Measurements from ENCODE around the gene TMEM184A.

Gene TMEM184A

DNA sequence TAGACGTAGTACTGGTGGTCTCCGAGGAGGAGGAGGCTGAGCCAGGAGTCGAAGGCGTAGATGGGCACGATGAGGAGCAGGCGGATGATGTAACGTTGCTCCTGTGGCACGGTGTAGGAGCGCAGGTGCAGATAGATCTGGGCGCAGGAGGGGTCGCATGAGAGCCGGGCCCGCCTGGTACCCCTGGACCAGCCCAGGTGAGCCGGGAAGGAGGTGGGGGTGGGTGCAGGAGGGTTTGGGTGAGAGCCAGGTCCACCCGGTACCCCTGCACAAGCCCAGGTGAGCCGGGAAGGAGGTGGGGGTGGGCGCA is 5.2 kb downstream of the TMEM184A start:
- no peak for DNase-seq (ENCODE audit: low read depth)

DNA sequence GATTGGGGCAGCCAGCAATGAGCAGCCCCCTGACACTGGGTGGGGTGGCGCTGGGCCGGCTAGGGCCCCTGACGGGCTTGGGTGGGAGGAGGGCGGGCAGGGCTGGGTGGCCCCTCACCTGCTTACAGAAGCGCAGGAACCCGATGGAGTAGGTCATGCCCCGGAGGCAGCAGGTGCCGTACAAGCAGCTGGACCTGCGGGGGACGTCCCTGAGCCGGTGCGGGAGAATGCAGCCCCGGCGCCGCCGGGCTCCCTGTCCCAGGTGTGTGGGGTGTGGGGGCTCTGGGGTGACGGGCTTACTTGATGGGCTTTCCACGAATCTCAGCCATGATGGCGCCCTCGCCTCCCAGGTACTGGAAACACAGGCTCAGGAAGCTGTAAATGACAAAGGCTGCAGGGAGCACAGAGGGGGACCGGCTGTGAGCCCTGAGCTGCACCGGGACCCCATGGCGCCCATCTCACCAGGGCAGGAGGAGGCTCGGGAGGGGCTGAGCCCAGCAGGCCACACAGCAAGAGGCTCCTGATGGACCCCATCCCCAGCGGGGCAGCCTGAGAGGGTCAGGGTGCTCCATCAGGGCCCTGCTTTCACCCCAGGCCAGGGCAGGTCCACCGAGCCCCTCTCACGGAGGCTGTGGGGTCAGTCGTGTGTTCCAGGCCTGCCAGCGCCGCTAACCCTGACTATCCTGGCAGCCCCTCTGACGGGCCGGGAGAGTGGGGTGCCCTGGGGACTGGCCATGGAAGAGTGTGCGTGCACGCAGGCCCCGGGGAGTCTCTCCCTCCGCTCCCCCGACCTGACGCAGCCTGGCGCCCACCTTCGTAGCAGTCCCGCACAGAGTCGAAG is 5.8 kb downstream of the TMEM184A start:
- DNase-seq (ENCODE audit: low read depth): no peak

DNA sequence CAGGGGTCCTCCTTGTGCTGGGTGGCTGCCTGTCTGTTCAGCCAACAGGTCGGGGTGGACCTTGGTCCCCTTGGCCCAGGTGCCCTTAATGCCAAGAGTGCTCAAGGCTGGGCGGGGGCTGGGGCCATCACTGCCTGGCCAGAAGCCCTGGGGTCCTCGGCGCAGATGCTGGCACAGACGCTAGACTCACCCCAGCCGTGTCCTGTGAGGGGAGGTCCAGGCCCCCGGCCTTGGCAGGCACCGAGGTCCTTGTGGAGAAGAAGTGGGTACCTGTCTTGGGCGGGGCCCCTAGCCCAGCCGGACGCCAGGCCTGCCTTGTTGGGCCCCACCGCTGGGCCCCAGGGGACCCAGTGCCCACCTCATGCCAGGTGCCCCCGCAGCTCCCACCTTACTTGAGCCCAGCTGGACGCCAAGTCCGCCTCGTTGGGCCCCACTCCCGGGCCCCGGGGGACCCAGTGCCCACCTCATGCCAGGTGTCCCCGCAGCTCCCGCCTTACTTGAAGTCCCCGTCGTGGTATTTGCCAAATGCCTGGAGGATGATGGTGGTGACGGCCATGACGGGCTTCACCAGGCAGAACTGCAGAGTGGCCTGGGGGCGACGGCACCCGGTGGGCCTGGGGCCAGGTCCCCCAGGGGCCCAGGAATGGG is 6.5 kb downstream of the TMEM184A start:
- DNase-seq (ENCODE audit: low read depth): no peak

DNA sequence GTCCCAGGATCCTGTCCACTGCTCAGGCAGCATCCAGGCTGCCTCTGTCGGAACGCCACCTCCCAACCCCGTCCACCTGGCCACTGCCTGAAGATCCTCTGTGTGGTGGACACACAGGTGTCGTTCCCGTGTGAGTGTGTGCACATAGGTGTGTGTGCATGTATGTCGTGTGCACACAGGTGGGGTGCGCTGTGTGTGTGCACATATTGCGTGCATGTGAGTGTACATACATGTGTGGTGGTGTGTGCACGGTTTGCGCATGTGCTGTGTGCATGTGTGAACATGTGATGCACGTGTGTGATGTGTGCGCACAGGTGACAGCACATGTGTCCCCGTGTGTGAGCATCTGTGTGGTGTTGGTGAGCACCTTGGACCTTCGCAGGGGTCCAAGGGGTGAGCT is 7.1 kb downstream of the TMEM184A start:
- DNase-seq (ENCODE audit: low read depth): no peak

DNA sequence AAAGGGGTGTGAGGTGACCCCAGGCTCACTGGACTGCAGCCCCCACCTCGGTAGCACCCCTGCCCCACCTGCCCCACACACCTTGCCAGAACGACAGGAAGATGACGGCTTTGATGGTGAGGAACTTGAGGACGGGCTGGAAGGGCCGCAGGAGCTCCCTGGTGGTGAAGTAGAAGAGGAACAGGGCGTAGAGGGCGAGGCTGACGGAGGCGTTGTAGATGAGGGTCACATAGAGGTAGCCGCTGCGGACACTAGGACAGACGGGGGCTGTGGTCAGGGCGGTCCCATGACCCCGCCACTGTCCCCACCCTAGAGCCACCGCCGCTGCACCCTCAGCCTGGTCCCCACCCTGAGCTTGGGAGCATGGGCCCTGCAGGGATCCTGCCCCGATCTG is 7.6 kb downstream of the TMEM184A start:
- DNase-seq (ENCODE audit: low read depth): no peak

DNA sequence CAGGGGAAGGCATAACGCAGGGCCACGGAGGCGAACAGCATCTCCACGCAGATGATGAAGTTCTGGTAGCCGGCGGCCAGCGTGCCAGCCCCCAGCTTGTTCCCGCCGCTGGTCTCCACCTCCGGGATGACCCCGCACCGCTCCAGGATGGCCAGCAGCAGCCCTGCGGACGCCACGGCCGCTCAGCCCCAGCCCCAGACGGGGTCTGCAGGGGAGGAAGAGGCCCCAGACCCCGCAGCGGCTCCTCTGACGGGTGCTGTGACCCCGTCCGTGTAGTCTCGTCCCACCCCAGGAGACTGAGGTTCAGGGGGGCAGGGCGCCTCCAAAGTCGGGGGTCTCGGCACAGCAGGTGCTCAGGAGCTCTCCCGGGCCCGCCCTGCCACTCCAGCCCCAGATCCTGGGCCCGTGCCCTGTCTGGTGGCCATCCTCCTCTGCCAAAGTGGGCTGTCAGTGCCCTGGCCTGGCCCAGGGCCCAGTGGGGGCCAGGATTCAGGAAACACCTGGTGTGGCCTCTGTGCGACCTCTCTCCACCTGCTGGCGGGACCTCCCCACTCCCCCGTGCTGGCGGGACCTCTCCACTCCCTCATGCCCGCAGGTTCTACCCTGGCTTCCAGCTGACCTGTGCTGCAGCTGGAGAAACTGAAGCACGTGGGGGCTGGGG is 8.1 kb downstream of the TMEM184A start:
- no peak for DNase-seq (ENCODE audit: low read depth)

DNA sequence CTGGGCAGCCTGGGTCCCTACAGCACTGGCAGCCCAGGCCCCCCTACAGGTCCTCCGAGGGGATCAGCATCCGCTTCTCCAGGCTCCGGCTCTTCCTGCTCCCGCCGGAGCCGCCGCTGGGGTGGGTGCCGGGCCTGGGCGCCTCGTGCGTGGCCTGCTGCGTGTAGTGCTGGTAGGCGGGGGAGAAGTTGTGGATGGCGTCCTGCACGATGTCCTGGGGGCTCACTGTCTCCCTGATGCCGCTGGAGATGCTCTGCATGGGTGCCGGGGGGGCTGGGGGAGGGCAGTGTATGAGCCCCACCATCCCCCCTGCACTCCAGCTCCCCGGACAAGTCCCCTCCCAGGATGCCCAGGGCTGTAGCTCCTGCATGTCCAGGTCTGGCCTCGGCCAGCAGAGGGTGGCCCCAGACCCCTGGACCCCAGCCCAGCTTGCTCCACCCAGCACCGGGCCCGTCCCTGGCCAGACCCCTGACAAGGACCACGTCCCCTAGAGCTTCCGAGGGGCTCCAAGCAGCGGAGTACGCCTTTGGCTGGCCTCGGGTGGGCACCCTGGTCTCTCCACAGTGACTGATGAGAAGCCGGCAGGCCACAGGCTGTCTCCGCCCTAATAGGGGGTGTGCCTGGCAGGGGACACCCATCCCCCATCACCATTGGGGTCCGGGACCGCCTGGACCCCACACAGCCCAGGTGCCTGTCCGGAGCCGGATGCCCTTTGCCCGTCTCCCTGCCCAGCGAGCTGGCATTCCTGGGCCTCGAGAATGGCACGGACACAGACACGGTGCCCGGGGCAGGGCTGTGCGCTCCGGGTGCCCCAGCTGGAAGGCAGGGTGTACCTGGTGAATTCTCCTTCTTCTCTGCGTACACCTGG is 8.9 kb downstream of the TMEM184A start:
- no peak for DNase-seq (ENCODE audit: low read depth)

DNA sequence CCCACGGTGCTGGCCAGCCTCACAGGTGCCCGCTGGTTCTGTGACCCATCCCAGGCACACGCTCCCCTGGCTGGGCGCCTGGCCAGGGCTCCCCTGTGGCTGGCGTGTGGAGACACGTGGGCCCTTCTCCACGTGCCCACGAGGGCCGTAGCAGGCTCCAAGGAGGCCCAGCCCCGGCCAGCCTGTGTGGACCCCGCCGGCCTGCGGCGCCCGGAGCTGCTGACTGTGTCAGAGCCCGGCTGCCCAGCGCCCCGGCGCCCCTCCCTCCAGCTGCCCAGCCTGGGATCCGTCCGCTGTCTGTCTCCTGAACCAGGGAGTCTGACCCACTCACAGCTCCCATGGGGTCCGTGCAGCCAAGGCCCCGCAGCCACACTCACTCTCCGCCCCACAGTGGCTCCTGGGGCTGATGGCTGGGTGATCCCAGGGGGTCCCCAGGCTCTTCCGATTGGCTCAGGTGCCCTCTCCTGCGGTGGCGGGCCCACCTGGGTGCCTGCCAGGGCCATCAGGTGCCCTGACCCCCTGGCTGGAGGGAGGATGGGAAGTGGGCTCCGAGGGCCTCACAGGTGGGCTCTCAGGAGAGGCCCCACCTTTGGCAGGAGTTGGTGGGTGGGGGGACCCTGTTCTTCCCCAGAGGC is 9.6 kb downstream of the TMEM184A start:
- no peak for DNase-seq (ENCODE audit: low read depth)

DNA sequence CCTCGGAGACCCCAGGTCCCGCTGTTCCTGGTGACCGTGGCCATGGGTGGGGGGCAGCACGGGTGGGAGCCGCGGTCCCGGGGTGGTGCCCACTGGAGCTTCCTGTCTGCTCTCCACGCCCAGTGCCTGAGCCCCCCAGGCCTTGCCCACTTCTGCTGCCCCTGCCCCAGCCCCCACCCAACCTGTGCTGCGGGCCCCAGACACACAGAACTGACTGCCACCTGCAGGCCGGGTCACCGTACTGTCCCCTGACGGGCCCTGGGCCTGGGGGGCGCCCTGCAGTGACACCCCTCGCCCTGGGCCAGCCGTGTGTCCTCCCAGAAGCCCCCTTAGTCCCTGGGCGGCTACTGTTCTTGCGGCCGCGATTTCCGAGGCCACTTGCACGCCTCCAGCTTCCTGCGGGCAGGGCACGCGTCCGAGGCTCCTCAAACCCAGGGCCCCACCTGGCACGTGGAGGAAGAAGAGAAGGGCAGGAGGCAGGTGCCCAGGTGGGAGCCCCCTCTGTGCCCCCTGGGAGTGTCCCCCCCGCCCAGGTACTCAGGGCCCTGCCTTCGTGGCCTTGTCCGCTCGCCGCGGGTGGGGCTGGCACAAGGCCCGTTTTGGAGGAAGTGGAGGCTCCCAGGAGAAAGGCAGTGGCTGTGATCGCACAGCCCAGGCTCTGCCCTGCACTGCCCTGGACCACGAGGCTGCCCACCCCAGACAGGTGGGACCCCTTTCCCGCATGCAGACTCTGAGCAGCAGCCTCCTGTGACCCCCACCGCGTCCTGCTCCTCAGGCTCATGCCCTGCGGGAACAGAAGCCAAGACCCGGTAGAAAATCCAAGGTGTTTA is 10.4 kb downstream of the TMEM184A start:
- DNase-seq (ENCODE audit: low read depth): no peak

DNA sequence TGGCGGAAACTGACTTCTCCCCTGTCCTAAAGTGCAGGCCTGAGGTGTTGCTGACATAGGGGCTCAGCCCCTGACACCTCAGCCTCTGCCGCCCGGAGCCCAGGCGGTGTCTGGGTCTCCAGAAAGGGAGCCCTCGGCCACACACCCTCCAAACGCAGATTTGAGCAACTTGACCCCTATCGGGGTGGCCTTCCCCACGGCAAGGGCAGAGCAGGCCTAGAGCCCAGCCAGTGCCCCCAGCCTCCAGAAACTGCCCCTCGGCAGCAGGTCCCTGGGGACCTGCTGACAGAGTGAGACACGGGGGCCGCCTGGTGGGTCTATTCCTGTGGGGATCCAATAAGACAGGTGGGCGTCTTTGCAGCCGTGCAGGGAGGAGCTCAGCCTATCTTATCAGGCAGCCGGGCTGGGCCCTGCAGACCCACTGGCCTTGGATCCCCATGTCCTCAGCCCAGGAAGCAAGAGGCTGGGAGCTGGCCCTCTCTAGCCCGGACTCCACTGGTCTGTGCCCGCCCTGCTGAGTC is 11.0 kb downstream of the TMEM184A start:
- DNase-seq (ENCODE audit: low read depth): no peak

DNA sequence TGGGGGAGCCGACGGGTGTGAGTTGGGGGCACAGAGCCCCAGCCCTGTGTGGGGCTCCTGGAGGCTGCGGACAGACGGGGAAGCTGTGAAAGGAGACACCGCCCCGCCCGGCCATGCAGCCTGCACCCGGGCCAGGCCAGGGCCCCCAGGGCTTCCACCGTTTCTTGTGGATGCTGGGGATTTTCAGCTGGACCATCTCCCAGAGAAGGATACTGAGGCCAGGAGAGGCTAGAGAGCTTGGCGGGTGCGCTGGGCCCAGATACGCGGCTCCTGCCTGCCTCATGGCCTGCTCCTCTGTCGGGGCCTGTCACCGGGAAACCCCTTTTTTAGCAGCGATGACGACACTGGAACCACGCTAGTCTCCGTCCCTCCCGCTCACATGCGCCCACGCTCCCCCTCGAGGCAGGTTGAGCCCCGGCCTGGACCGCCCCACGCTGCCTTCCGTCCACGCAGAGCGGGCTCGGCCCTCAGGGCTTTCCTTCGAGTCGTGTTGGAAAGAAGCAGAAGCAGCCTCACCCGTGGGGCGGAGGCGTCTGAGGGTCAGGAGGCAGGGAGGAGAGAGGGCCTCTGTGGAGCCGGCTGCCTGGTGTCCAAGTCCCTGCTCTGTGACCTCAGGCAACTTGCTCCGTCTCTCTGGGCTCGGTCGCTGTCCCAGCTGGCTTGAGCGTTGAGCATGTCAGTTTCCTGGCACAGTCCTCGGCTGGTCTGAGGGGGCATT is 11.7 kb downstream of the TMEM184A start:
- DNase-seq (ENCODE audit: low read depth): no peak

DNA sequence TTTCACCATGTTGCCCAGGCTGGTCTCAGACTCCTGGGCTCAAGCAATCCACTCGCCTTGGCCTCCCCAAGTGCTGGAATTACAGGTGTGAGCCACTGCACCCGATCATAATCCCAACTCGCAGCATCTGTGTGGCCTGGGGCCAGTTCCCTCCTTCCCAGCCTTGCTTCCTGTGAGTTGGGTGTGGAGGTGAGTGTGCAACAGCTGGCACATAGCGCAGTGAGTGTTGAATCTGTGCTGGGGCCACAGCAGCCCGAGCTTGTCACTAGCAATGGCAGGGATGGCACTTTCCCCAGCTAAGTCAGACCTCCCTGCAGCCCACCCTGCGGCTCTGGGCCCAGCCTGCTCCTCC is 12.2 kb downstream of the TMEM184A start:
- no peak for DNase-seq (ENCODE audit: low read depth)

DNA sequence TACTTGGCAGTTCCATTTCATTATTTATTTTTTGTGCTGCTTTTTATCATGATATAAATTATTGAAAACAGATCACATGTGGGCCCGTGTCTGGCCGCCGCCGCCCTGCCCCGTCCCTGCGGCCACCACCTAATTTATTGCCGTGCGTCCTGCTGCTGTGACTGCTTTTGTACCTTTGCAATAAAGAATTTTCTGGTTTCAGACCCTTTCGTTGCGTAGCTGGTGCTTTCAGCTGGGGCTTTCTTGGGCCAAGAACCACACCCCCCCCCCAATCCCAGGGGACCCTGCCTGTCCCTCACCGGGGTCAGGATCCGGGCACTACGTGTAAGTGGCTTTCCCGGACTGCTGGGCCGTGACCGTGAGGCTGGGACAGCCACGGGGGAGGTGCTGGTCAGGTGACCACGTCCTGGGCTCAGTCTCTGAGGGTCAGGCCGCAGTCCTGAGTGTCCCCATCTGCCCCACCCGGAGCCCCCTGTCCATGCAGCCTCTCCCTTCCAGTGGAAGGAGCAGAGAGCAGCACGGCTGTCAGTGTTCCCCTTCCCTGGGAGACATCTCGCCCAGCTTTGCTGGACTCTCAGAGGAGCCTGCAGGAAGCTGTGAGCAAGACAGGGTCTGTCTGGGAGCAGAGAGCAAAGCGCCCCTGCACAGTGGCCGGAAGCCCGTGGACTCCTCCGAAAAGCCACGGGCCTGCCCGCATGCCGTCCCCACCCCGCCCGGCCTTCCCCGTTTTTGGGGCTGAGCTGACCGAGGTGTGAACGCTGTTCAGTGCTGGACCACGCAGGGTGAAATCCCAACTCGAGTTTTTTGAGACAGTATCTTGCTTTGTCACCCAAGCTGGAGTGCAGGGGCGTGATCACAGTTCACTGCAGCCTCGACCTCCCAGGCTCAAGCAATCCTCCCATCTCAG is 12.9 kb downstream of the TMEM184A start:
- no peak for DNase-seq (ENCODE audit: low read depth)

DNA sequence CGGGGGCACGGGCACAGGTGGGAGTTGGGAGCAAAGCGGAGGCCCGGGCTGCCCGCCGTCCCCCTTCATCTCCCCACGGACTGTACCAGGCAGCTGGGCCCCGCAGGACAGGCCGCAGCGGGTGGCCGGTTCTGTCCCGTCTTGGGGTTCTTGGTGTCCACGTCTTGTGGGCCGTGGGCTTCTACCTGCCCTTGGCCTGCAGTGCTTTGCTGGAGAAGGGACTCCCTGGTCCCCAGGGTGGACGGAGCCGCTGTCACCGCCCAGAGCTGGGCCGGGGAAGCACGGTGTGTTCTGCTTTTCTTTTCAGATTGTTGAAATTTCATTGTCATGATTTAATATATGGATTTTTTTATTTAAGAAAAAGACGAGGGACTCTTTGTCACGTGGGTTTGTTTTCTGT is 13.7 kb downstream of the TMEM184A start:
- DNase-seq (ENCODE audit: low read depth): no peak

DNA sequence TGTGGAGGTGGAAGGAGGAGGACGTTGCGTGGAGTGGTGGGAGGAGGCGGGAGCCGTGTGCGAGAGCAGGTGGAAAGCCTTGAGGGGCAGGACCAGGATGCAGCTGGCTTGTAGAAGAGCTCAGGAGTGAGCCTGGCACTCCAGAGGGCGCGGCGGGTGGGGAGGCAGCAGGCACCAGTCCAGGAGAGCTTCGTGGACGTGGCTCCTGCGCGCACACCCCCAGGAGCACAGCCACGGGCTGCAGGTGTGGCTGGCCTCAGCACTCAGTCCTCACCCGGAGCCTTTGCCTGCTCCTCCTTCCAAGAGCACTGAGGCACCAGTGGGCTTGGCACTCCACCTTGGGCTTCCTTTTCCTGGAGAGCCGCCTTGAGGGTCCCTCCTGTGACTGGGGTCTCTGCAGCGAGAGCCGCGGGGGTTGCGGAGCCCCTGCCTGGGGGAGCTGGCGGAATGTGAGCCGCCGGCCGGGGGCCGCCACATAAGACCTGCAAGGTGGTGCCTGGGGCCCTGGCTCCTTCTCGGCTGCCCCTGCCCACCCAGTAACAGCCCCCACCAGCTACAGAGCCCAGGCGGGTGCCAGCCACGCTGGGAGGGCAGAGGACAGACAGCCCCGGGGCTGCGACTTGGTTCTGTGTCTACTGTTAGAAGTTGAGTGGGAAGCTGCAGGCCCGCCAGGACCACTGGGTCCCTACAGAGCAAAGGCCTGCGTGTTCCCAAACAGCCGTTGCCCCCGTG is 14.4 kb downstream of the TMEM184A start:
- no peak for DNase-seq (ENCODE audit: low read depth)

DNA sequence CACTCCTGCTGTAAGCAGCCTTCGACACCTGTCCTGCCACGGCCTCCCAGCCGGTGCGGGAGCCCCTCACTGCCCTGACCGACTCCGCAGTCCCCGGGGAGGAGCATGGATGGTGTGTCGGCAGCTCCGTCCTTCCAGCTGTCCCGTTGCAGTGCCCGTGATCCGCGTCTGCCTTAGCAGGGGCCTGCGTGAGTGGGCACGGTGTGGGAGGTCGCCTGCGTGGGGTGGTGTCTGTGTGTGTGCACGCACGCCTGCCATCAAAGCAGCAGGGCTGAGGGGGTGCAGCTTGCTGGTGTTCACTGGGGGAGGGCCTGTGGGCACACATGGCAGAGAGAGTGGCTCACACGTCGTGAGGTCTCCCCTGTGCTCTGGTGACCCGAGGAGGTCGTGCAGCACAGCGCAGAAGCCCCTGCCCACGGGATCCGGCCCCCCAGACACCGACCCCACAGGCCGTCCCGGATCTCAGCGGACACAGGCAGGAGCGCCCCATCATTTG is 15.2 kb downstream of the TMEM184A start:
- no peak for DNase-seq (ENCODE audit: low read depth)

DNA sequence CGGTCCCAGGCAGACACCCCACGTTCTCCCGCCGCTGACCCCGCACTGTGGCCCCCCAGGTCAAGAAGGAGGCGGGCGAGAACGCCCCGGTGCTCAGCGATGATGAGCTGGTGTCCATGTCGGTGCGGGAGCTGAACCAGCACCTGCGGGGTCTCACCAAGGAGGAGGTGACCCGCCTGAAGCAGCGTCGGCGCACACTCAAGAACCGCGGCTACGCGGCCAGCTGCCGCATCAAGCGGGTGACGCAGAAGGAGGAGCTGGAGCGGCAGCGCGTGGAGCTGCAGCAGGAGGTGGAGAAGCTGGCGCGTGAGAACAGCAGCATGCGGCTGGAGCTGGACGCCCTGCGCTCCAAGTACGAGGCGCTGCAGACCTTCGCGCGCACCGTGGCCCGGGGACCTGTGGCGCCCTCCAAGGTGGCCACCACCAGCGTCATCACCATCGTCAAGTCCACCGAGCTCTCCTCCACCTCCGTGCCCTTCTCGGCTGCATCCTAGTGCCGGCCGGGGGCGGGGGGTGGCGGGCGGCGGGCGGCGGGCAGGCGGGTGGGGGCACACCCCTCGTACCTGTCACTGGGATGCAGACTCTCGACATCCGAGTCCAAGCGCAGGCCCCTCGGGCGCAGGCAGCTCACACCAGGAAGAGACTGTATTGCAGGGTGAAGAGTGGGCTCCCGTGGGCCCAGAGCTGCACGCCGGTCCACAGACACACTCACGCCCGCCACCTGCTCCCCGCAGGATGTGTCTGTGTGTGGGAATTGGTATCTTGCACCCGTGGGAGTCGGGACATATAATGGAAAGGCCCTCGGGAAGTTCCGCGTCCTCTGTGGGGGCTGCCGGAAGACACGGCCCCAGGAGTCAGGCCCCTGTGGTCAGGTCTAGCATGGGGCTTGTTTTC is 15.9 kb downstream of the TMEM184A start:
- no peak for DNase-seq (ENCODE audit: low read depth)

Data from activated T-cell treated with anti-CD3 and anti-CD28 coated beads for 1 hour (primary cell).